ENCODE data around the gene SASH3.

SASH3 gene

GRCh38 chrX:129842510-129843208 lies 62.9 kb downstream of the SASH3 start:
- in situ Hi-C loops (cut with HindIII; ENCODE audit: low pct_unique_long_range_greater_than_20kb, low sequenced_read_pairs), result no loop called here
- DNase-seq (ENCODE audit: low read depth in 1 of 2, low spot score in 1 of 2), result peak in 1 of 2 experiments; percentile 3
- no peak for TF ChIP-seq JUND (IDR thresholded peaks at IDR 0.05; ENCODE audit: low read depth)

DNA sequence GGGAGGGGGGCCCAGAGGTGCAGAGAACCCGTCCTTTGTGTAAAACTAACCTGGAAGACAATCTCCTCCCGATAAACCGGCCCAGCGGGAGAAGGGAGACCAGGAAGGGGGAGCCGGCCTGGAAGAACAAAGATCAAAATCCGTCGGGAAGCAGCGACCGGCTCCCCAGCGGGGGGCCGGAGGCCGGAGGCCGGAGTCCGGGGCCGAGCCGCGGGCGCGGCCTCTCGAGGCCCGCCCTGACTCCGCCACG lies 63.4 kb downstream of the SASH3 start:
- in situ Hi-C loops (cut with HindIII; ENCODE audit: low pct_unique_long_range_greater_than_20kb, low sequenced_read_pairs), result no loop called here
- no peak for DNase-seq (ENCODE audit: low read depth in 1 of 2, low spot score in 1 of 2)
- TF ChIP-seq JUND (IDR thresholded peaks at IDR 0.05; ENCODE audit: low read depth), result no peak

DNA sequence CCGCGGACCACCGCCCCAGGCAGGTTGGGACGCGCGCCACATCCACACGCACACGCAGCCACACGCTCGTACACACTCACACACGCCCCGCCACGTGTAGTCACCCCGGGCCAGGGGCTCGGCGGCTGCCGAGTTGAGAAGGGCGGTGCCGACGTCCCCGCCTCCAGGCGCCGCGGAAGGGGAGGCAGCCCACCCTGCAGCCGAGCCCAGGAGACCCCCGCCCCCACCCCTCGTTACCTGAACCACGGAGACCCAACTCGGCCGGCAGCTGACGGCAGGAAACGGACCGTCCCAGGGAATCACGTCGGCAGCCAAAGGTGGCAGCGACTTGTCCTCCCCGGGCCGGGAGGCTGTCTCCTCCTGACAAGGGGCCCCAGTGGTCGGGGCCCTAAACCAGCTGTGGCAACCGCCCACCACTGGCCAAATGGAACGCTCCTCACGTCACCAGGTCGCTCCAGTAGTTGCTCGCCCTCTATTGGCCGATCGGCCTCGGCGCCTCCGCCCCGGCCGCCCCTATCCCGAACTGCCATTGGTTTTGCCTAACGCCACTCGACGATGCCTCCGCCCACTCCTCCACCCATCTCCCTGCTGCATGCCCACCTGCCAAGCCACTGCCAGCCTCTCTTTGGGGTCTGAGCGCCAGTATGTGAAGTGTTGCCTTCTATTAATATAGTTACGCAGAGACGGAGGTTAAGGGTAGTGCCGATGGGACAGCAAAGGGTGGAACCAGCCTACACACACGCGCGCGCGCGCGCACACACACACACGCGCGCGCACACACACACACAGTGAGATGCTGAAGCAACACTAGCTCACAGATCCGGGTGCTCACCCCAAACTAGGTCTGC lies 63.9 kb downstream of the SASH3 start, which contains the start of gene ZDHHC9:
TSS of gene ZDHHC9 (minus strand) at position 428 of the 848 bp plus-strand sequence. CDS start 1,941 bp downstream, outside the sequence.
- peak; percentile 41 to 82 for DNase-seq (ENCODE audit: low read depth in 1 of 2, low spot score in 1 of 2)
- no peak for TF ChIP-seq JUND (IDR thresholded peaks at IDR 0.05; ENCODE audit: low read depth)
- in situ Hi-C loops (cut with HindIII; ENCODE audit: low pct_unique_long_range_greater_than_20kb, low sequenced_read_pairs), result no loop called here

Data from T47D (cell line).